DMS 273 treated with DMSO at 0.1 percent for 48 hours (cell line): ENCODE results near the gene IGFBP2.

Experiments
- DNase-seq: peaks from one replicate; lab custom pipeline; 2025; lab: John Stamatoyannopoulos, UW

Gene IGFBP2

GRCh38 chr2:216661639-216662375 is 28.6 kb downstream of the IGFBP2 start:
- no peak for DNase-seq

GRCh38 chr2:216663106-216663505 is 29.9 kb downstream of the IGFBP2 start:
- no peak for DNase-seq

- DNase-seq: no peak
These were observed 30.6 kb downstream of the IGFBP2 start for GRCh38 chr2:216663846-216664245.

DNA sequence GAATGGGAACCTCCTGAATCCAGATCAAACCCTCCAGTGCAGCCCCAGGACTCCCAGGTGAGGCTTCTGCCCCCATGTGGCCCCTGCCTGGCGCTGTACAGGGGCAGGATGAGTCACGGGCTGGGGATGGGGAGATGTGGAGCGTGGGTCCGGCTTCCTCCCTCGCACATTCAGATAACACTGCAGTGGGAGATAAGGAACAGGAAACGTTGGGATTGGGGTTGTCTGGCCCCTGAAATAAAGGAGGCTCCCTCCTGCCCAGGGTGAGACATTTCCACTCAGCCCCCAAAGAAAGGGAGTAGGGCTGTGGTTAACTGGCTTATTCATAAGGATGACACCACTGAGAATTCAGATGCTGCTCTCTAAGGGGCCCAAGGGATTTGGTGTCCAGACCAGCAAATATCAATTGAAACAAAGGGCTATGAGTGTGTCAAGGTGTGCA is 31.4 kb downstream of the IGFBP2 start:
- no peak for DNase-seq

- DNase-seq: peak; percentile 50
These were observed 32.0 kb downstream of the IGFBP2 start for GRCh38 chr2:216665242-216665641.

- peak; percentile 27 for DNase-seq
These were observed 32.5 kb downstream of the IGFBP2 start for GRCh38 chr2:216665717-216666116.

DNA sequence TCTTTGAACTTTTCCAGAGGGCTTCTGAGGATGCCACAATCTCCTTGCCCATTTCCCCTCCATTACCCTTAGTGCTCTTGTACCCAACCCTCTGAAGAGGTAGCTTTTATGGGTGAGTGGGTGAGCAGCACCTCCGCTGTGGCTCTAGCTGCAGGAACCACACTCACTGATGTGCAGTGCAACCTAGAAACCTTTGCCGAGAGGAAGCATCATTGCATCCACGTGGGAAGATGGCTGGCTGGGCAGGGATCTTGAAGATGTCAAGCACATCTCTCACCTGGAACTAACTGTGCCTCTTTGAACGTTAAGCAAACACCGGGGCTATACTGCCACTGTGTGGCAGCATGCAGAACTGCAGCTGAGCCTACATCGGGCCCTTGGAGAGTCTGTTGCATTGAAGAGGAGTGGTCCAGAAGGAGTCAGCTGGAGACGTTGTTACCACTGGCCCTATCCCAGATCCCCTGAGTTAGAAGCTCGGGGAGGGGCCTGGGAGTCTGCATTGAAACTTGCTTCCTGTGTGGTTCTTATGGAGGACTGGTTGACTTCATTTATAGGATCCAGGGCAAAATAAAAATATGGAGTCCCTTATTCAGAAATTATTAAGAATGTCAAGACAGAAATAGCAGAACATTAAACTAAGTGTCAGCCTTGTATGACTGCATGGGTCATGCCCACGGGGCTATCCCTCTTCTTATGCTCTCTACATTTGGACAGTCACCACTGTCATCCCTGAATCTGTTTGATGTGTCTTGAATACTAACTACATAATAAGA is 33.4 kb downstream of the IGFBP2 start:
- DNase-seq: peak; percentile 17

DNA sequence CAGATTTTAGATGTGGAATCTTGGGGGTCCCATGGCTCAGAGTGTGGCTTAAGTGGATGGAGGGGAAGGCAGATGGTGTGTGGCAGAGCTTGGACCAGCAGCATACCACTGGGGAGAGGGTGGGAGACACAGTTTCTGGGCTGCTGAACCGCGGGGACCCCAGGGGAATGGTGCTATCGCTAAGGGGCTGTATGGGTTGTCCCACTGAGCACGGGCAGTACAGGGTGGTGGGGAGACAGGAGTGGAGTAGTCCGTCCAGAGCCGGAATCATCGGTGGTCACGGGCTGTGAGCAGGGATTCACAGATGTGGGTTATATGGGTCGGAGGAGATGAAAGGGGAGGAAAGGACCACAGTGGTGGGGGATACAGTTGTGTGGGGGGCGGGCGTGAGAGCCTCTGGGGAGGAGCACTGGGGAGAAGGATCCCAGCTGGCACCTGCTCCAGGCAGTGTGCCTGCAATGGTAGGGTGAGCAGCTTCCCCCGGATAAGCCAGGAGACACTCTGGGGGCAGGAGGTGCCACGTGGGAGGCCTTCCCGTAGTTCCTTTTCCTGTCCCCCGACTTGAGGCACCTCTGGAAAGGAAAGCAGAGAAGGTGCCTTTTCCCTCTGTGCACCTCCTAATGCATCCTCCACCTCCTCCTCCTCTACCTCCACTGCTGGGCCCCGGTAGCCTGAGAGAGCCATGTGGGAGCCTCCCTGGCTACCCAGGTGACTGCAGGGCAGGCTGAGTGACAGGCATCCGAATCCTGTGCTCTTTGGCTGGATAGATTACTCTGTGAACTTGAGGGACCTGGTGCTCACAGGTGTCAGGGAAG is 37.3 kb downstream of the IGFBP2 start:
- no peak for DNase-seq

DNA sequence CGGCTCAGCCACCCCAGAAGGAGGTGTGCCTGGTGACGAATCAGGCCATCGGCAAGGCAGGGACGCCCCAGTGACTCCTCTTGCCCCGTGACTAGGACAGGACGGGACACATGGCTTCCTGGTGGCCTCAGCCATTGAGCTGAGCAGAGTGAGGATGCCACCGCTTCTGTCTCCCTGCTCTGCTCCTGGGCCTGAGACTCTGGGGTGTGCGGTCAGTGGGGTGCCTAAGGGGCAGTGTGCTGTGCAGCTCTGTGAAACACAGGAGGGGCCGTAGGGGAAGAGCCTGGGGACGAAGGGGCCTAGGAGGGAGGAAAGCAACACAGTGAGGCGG is 37.8 kb downstream of the IGFBP2 start:
- no peak for DNase-seq

- no peak for DNase-seq
These were observed 38.6 kb downstream of the IGFBP2 start for GRCh38 chr2:216671791-216672343.

GRCh38 chr2:216672466-216672865 is 39.2 kb downstream of the IGFBP2 start:
- DNase-seq: no peak

DNA sequence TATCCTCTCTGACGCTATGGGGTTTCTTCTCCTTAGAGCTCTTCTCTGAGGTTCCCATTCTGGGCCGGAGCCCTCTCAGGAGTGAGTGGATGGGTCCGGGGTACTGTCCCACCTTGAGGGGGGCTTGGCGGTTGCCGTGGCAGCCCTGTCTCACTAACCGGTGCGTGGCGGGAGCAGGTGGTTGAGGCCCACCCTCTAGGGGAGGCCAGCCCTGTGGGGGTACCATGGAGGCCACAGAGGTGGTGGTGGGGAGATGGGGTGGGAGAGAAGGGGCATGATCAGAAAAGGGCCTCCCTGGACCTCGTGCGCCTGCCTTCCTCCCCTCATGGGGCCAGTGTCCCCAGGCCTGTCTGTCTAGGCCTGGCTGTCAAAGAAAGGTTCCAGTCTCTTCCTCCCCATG is 39.8 kb downstream of the IGFBP2 start:
- no peak for DNase-seq

DNA sequence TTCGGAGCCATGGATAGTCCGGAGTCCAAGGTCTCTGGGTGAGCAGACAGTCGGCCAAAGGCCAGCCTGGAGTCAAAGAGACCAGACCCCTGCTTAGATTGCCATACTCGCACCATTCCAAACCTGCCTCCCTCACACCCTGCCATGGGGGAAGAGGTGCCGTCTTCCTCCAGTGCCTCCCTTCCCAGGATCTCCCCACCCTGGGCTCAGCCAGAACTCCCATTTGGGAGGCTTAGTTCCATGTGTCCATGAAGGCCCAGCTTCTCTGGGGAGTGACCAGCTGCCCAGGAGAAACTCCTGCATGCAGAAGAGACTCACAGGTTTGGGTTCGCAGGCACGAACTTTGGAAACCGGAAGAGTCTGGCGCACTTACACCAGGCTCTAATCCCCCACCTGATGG is 40.4 kb downstream of the IGFBP2 start:
- no peak for DNase-seq

- no peak for DNase-seq
These were observed 41.2 kb downstream of the IGFBP2 start for GRCh38 chr2:216674376-216674775.

DNA sequence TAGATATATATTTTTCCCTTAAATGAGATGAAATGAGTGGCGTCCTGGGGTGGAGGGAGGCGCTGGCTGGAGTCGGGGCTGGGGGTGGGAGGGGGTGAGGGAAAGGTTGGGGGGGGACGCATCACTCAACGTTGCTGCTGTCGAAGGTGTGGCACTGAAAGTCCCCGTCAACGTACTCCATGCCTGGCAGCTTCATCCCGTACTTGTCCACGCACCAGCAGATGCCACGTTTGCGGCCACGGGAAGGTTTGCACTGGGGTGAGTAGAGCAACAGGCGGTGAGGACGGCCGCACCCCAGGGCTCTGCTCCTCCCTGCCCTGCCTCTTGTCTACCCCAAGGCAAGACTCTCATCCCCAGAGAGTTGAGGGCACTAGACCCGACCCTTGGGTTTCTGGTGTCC is 43.4 kb downstream of the IGFBP2 start:
- DNase-seq: no peak

DNA sequence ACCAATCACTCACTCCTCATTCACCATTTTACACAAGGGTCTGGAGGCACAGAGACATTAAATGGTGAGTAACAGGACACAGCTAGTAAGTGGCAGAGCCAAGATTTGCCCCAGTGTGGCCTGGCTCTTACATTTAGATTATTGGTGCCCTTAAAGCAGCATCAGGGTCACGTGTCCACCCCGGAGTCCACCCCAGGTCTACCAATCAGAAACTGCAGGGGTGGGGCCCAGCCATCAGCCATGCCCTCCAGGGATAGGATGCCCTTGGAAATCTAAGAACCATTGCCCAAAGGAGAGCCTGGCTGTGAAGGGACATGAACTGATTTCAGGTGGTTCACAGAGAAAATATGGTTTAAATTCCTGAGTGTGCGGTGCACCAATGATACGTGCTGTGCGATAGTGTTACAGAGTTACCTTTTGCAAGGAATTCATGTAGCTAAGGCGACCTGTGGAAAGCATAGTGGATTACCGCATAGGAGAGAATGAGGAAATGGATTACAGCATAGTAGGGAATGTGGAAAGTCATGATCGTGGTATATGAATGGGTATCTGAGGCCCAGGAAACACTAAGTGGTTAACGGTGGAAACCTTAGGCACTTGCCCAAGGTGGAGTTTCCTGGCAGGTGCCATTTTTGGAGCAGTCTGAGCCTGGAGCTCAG is 44.3 kb downstream of the IGFBP2 start:
- no peak for DNase-seq

DNA sequence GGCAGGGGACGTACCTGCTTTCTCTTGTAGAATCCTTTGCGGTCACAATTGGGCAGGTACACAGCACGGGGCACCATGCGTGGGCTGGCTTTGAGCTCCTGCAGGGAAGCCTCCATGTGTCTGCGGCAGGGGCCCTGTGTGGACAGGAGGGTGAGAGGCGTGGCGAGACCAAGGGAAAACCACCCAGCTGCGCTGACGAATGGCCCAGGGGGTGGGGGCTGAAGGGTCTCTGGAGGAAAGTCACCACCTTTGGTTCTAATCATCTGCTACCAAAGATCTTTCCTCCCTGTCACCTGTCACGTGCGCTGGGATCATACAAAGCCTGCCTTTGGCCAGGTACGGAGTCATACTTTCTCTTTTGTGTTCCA is 44.9 kb downstream of the IGFBP2 start:
- no peak for DNase-seq

DNA sequence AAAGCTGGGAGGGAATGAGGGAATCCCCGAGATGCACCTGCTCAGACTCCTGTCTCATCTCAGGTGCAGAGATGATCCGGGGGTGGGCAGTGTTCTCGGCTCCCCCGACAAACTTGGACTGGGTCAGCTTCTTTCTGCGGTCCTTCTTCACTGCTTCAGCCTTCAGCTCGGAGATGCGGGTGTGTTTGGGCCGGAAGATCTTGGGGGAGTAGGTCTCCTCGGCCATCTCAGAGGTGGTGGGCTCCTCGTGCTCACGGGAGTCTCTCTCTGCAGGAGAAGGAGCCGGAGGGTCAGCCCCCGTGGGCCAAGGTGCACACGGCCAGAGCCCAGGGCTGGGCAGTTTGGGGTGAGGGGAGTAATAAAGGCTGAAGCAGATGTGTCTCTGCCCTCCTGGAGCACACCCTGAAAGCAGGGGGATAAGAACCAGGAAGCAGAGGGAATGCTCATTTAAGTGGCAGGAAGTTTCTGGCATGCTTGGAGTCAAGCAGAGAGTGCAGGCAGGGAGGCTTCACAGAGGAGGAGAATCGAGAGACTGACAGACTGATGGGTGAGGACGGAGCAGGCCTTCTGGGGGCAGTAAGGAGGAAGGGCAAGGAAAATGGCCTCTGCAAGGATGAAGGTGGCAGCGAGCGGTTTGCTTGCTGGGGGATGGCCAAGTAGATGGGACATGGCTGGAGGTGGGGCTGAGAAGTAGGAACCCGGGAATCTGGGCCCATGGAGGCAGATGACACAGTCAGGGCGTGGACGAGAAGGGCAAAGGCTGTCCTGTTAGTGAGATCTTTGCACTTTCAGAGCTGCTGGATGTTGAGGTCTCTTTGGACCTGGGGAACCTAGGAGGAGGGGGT is 45.8 kb downstream of the IGFBP2 start:
- DNase-seq: no peak

DNA sequence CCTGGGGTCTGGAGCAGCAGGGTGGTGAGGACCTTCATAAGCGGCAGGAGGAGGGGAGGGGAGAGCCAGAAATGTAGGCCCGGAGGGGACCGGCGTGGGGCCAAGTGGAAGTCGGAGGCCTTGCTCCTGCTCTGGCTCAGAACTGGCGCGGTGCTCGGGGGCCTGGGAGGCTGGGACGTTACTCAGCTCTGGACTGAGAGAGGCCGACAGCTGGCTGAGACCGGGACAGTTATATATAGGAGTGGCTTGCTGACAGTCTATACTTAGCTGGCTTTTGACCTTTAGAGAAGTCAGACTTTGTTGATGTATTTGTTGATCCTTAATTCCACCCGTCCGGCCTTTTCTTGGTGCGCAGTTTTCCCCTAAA is 46.4 kb downstream of the IGFBP2 start:
- no peak for DNase-seq

- no peak for DNase-seq
These were observed 47.9 kb downstream of the IGFBP2 start for GRCh38 chr2:216680951-216681629.

DNA sequence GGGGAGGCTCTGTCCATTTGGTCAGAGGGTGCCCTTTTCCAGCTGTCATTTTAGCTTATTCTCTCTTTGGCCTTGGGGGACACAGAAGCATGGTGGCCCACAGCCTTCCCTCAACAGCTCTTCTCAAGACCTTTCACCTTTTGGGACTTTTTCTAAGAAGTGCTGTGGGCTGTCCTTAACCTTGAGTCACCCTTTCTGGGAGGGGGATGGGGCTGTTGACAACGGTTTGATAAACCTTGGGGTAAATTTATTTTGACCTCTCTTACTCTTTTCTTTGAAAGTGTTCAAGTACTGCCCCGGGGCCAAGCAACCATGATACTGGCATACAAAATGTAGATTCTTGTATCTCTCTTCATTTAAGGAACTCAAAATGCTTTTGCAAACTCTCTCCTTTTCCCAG is 48.5 kb downstream of the IGFBP2 start:
- no peak for DNase-seq
